Measurements from ENCODE around the gene TAGAP. TPM values are rescaled to one million over a fixed set of nuclear protein-coding genes. Genes with fewer than 3 reads are reported as not detected.

Gene TAGAP
- total RNA-seq, 4 donors from 2014 or later = 1.7 to 8.5 (median 3.3) TPM

- H3K27me3 ChIP-seq = no peaks in the 10 kb centered on the region
- H3K4me3 ChIP-seq = no peak overlapping the region
- no peaks in the 10 kb centered on the region for H3K4me1 ChIP-seq
- intact Hi-C loops (cut with DNase I; ENCODE audit: low total_unique reads) = no loop called here
- no peaks in the 10 kb centered on the region for H3K36me3 ChIP-seq
- no peak for DNase-seq
- no peaks in the 10 kb centered on the region for H3K9me3 ChIP-seq
- no peak overlapping the region for H3K27ac ChIP-seq
- TF ChIP-seq CTCF (IDR thresholded peaks at IDR 0.05) (no peak), POLR2A (IDR thresholded peaks at IDR 0.05) (no peak)
Observed at GRCh38 chr6:159004592-159004991, 40.2 kb downstream of the TAGAP start.

GRCh38 chr6:159002432-159003155, 42.2 kb downstream of the TAGAP start:
- H3K4me1 ChIP-seq = no peaks in the 10 kb centered on the region
- H3K36me3 ChIP-seq = no peaks in the 10 kb centered on the region
- H3K27ac ChIP-seq = no peak overlapping the region
- H3K9me3 ChIP-seq = no peaks in the 10 kb centered on the region
- H3K4me3 ChIP-seq = no peak overlapping the region
- H3K27me3 ChIP-seq = no peaks in the 10 kb centered on the region
- no peak for DNase-seq
- intact Hi-C loops (cut with DNase I; ENCODE audit: low total_unique reads) = no loop called here
- TF ChIP-seq CTCF (IDR thresholded peaks at IDR 0.05) = no peak
- TF ChIP-seq POLR2A (IDR thresholded peaks at IDR 0.05) = no peak

- intact Hi-C loops (cut with DNase I; ENCODE audit: low total_unique reads) = no loop called here
- Histone ChIP-seq H3K9me3 (no peaks in the 10 kb centered on the region), H3K27ac (peak within 1 kb of the TSS; percentile 82 to 85), H3K4me3 (peak within 1 kb of the TSS; percentile 62 to 83), H3K27me3 (no peaks in the 10 kb centered on the region), H3K4me1 (no peaks in the 10 kb centered on the region), H3K36me3 (no peaks in the 10 kb centered on the region)
- TF ChIP-seq CTCF (IDR thresholded peaks at IDR 0.05) (peak; percentile 28 to 42 (median 34)), POLR2A (IDR thresholded peaks at IDR 0.05) (peak in 1 of 2 donors; percentile 72)
- DNase-seq = peak; percentile 87 to 92
Observed at GRCh38 chr6:158999666-159000403, 45.0 kb downstream of the TAGAP start, which contains the start of gene RSPH3. RSPH3 (minus strand) TSS chr6:159000202; CDS start chr6:158999550, 652 bp downstream.

GRCh38 chr6:158999154-158999665, 45.6 kb downstream of the TAGAP start:
- no peak for TF ChIP-seq POLR2A (IDR thresholded peaks at IDR 0.05)
- no peak for TF ChIP-seq CTCF (IDR thresholded peaks at IDR 0.05)
- no peaks in the 10 kb centered on the region for H3K9me3 ChIP-seq
- H3K4me1 ChIP-seq = no peaks in the 10 kb centered on the region
- no peaks in the 10 kb centered on the region for H3K27me3 ChIP-seq
- H3K36me3 ChIP-seq = no peaks in the 10 kb centered on the region
- DNase-seq = no peak
- H3K4me3 ChIP-seq = peak overlapping the region; percentile 62 to 83
- intact Hi-C loops (cut with DNase I; ENCODE audit: low total_unique reads) = no loop called here
- H3K27ac ChIP-seq = peak overlapping the region; percentile 82 to 85

GRCh38 chr6:158996856-158997255, 47.9 kb downstream of the TAGAP start:
- H3K27me3 ChIP-seq = no peaks in the 10 kb centered on the region
- intact Hi-C loops (cut with DNase I; ENCODE audit: low total_unique reads) = no loop called here
- no peaks in the 10 kb centered on the region for H3K36me3 ChIP-seq
- H3K4me3 ChIP-seq = no peak overlapping the region
- no peaks in the 10 kb centered on the region for H3K4me1 ChIP-seq
- TF ChIP-seq CTCF (IDR thresholded peaks at IDR 0.05) = no peak
- no peak for TF ChIP-seq POLR2A (IDR thresholded peaks at IDR 0.05)
- H3K9me3 ChIP-seq = no peaks in the 10 kb centered on the region
- no peak for DNase-seq
- H3K27ac ChIP-seq = no peak overlapping the region
